ENCODE data around the gene MIEN1.
A peak's percentile ranks its signal among the peaks of the same experiment; 100 is the strongest.
"Not testable (repeated sequence)": the region's sequence is repeated elsewhere in the genome, so short reads cannot be mapped to it uniquely, and the experiment has no call there.

Gene MIEN1

DNA sequence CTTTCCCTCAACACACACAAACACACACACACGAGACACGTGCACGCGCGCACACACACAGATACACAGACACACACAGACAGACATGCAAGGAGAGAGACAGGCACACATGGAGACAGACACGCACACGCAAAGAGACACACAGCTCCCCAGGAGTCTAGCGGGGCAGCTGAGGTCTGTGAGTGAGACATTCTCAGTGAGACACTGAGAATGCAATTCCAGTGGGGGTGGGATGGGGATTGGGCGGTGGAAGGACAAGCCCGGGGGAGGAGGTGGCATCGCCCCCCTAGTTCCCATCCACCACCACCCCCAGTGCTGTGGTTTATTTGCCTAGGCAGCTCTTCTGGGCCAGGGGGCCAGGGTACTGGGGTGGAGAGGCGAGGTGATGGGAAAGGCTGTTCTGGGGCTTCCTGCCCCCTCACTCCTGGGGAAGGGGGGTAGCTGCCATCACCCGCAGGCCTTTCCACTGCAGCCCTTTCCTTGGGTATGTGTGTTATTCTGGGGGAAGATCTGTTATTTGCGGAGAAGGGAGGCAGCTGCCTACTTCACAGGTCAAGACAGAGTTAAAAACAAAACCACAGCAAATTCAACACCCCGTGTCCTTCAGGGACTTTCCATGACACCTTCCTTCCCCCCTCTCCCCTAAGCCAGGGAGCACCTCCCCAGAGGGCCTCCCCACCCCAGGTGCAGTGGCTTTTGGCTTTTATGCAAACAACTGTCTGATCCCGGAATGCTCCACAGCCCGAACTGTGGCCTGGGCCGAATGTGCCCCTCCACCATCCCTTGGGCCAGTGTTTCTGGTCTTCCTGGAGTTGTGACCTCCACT, 25.4 kb upstream of the MIEN1 start:
- no peak for DNase-seq (ENCODE audit: low read depth)

DNA sequence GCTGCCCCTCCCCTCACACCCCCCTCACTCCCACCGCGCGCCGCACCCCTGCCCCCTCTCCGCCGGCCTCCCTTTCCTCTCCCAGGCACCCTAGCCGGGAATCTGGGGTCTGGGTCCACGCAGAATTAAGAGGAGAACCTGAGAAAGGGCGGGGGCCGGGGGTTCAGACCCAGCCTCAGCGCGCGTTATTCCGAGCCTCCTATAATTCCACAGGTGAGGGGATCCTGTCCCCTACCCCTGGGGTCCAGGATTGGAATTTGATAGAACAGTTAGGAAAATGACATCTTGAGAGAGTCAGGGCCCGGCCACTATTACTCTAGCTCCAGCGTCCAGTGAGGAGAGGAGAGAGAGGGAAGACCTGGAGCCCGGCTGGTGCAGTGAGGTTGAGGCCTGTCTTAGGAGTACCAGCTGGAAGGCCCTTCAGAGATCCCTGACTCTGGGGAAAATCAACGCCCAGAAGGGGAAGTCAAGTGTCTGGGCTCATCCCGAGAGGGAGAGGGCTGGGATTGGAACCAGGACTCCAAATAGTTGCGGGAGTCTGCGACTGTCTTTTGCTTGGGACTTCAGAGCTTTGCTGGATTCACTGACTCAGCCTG, 24.7 kb upstream of the MIEN1 start:
- no peak for DNase-seq (ENCODE audit: low read depth)

- DNase-seq (ENCODE audit: low read depth) = peak; percentile 74
Measured at GRCh38 chr17:39754161-39754957, 24.0 kb upstream of the MIEN1 start.

- DNase-seq (ENCODE audit: low read depth) = no peak
Measured at GRCh38 chr17:39753514-39754160, 23.3 kb upstream of the MIEN1 start.

DNA sequence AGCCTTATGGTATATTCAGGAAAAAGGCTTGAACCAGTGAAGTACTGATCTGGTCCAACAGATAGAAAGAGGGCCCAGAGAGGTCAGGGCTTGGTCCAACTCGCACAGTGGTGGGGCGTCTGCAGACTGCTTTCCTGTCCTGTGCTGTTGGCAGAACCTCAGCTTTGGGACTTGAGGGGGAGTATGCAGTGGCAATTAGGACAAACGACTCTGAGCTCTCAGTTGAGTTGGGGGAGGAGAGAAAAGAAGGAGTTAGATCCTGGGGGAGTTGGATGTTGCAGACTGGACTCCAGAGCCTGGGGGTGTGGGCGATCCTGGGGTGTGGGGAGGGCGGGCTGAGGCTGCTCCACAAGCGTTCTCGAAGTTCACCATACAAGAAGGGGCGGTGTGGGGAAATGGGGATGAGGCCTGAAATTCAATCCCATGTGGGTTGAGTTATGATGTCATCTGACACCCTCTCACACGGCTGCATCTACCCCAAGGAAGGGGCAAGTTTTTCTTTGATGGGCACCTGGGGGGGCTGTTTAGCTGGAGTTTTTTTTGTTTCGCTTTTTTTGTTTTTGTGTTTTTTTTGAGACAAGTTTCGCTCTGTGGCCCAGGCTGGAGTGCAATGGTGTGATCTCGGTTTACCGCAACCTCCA, 22.0 kb upstream of the MIEN1 start:
- DNase-seq (ENCODE audit: low read depth) = no peak

DNA sequence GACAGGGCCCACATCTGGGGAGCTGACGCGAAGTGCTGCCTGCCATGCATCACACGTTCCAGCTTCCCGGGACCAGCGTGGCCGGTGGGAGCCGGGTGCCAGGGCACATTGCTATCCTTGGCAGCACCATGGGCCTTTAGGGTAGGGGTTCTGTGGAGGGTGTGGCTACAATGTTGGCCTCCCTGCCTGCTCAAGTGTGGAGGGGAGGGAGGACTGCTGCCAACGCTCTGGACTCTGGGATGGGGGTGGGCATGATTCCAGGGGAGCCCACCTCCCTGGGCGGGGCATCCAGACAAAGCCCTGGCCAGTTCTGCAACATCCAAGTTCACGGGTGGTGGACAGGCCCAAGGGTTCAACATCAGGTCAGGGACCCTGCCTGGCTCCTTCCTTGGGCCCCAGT, 21.3 kb upstream of the MIEN1 start:
- no peak for DNase-seq (ENCODE audit: low read depth)

GRCh38 chr17:39751016-39751543, 20.7 kb upstream of the MIEN1 start:
- no peak for DNase-seq (ENCODE audit: low read depth)

DNA sequence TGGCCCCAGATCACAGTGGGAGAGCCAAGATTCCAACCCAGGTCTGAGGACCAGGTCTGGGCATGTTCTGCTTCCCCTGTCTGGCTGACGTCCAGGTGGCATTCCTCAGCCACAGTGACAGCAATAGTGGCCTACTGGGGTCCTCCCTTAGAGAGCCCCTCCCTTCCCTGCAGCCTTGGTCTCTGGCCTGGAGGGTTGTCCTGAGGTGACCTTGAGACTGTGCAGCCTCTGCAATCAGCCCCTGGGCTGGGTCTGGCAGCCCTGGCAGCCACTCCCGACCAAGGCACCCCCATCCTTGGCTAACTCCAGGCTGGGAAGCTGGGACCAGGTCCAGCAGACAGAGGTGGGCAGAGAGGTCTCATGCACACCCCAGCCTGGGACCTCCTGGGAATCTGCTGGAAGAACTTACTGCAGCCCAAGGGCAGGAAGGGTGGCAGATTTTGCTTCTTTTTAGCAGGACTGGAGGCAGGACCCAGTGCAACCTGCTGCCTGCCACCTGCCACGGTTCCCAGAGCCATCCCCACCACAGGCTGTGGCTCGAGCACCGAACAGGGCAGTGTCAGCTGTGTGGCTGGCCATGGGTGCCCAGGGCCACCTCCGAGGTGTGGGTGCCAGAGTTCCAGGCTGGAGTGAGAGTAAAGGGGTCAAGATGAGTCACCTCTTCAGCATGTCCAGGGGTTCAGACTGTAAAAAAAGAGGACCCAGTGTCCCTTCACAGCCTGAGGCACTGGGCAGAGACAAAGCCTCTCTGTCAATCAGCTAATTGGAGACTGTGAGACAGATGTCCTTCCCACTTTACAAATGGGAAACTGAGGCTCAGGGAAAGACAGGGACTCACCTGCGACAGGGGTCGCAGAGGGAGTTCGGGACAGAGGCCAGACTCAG, 20.0 kb upstream of the MIEN1 start:
- no peak for DNase-seq (ENCODE audit: low read depth)

GRCh38 chr17:39748444-39749034, 18.2 kb upstream of the MIEN1 start:
- not testable (repeated sequence) for DNase-seq (ENCODE audit: low read depth)

DNA sequence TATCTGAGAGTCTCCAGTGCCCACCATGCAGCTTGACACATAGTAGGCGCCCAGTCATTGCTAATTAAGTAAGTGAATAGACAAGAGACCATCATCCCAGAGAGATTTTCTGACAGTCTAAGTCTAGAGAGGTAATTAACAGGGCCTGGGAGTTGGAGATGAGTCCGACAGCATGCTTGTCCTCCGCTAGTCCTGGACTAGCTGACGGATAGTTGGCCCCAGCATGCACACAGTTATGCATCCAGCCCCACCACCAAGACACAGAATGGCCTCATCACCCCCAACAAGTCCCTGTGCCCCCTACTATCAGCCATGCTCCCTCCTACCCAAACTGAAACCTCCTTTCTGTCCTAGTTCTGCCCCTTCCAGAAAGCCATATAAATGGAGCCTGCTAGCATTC, 17.4 kb upstream of the MIEN1 start:
- DNase-seq (ENCODE audit: low read depth) = no peak

DNA sequence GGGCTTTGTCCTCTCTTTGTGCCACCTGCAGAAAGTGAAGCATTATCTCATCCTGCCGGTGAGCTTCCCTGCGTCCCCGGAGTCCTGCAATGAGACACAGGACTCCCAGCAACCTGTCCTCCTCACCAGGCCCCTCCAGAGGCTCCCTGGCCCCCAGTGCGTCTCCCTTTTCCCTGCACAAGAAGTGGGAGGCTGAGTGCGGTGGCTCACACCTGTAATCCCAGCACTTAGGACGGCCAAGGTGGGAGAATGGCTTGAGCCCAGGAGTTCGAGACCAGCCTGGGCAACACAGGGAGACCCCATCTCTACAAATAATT, 15.8 kb upstream of the MIEN1 start:
- no peak for DNase-seq (ENCODE audit: low read depth)

GRCh38 chr17:39745335-39746144, 15.2 kb upstream of the MIEN1 start:
- DNase-seq (ENCODE audit: low read depth) = no peak

DNA sequence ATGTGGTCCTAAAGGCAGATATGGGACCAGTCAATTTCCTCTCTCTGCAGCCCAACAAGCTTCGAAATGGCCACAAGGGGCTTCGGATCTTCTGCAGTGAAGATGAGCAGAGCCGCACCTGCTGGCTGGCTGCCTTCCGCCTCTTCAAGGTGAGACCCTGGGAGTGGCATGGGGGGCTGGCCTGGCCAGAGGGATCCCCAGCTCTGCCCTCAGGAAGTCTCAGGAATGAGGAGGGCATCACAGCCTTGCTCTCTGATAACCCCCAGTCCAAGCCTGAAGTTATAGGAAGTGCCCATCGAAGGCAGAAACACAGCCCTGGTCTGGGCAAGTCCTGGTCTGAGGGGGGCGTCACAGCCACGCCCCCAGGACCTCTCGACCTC, 14.5 kb upstream of the MIEN1 start:
- DNase-seq (ENCODE audit: low read depth) = no peak

DNA sequence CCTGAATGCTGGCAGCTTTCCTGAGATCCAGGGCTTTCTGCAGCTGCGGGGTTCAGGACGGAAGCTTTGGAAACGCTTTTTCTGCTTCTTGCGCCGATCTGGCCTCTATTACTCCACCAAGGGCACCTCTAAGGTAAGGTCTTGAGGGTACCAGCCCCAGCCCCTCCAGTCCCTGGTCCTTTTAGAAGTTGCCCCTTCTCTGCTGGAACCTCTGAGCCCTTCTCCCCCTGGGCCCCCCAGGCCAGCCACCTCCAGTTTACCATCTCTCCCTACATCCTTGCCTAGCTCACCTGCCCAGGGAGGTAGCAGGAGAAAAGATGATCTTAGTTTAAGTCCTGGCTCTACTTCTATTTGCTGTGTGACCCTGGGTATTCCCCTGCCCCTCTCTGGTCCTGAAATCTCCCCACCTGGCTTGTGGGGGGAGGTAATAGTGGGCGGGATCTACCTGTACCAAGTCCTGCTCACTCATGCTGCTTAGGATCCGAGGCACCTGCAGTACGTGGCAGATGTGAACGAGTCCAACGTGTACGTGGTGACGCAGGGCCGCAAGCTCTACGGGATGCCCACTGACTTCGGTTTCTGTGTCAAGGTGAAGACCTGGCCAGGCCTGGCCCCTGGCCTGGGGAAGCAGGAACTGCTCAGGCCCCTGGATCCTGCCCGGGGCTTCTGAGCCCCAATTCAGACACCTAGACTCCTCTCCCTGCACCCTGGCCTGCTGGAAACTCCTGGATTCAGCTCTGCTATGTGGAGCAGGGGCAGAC, 13.9 kb upstream of the MIEN1 start:
- no peak for DNase-seq (ENCODE audit: low read depth)

DNA sequence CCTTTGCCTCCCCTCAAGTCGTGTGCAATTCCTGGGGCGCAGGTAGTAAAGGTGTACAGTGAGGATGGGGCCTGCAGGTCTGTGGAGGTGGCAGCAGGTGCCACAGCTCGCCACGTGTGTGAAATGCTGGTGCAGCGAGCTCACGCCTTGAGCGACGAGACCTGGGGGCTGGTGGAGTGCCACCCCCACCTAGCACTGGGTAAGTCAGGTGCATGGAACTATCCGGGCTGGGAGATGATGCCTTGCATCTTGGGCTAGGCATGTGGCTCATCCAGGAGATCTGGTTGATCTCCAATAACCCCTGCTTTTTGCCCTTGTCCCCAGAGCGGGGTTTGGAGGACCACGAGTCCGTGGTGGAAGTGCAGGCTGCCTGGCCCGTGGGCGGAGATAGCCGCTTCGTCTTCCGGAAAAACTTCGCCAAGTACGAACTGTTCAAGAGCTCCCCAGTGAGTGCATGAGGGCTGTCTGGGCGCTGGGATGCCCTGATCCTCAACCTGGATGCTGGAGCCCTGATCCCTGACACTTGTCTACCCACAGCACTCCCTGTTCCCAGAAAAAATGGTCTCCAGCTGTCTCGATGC, 12.6 kb upstream of the MIEN1 start:
- no peak for DNase-seq (ENCODE audit: low read depth)

DNA sequence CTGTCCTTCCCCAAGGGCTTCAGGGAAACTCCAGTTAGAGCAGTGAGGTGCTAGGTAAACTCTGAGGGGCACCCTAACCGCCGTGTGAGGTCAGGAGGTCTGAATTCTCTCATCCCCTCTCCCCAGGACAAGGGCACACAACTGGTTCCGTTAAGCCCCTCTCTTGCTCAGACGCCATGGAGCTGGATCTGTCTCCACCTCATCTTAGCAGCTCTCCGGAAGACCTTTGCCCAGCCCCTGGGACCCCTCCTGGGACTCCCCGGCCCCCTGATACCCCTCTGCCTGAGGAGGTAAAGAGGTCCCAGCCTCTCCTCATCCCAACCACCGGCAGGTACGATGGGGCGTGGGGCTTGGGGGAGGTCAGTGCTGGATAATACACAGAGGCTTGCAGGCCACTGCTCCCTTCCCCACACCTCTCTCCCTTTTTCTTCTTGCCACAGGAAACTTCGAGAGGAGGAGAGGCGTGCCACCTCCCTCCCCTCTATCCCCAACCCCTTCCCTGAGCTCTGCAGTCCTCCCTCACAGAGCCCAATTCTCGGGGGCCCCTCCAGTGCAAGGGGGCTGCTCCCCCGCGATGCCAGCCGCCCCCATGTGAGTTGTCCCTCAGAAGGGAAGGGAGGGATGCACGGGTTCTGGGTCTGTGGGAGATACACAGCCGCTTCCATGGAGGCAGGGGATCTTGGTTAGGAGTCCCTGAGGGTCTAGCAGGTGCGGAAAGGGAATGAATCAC, 12.0 kb upstream of the MIEN1 start:
- no peak for DNase-seq (ENCODE audit: low read depth)

GRCh38 chr17:39740357-39741111, 10.2 kb upstream of the MIEN1 start:
- DNase-seq (ENCODE audit: low read depth) = no peak

Measured in stromal cell of bone marrow (primary cell).